ENCODE data around the gene SHANK1.

DNA sequence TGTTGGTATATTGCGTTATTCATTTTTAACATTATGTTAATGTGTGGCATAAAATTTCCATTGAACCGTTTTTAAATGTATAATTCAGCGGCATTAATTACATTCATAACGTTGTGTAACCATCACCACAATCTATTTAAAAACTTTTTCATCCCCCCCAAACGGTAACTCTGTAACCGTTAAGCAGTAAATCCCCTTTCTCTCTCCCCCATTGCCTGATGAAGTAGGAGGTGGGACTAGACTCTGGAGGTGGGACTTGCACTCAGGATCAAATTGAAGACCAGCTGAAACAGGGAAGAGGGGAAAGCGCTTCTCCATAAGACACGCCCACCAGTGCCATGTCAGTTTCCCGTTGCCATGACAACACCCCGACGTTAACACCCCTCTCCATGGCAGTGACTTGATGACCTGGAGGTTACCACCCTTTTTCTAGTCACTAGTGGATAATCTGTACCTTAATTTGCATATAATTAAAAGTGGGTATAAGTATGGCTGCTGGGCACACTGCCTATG, 20.4 kb upstream of the SHANK1 start:
- TF ChIP-seq, protein P1, sequence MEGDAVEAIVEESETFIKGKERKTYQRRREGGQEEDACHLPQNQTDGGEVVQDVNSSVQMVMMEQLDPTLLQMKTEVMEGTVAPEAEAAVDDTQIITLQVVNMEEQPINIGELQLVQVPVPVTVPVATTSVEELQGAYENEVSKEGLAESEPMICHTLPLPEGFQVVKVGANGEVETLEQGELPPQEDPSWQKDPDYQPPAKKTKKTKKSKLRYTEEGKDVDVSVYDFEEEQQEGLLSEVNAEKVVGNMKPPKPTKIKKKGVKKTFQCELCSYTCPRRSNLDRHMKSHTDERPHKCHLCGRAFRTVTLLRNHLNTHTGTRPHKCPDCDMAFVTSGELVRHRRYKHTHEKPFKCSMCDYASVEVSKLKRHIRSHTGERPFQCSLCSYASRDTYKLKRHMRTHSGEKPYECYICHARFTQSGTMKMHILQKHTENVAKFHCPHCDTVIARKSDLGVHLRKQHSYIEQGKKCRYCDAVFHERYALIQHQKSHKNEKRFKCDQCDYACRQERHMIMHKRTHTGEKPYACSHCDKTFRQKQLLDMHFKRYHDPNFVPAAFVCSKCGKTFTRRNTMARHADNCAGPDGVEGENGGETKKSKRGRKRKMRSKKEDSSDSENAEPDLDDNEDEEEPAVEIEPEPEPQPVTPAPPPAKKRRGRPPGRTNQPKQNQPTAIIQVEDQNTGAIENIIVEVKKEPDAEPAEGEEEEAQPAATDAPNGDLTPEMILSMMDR (IDR thresholded peaks at IDR 0.05), result no peak
- no peak for TF ChIP-seq POLR2A (IDR thresholded peaks at IDR 0.05)
